HG02885 (cell line): ENCODE measurements around the gene TMEM175.
A peak's percentile ranks its signal among the peaks of the same experiment; 100 is the strongest.
"Not testable (repeated sequence)": the region's sequence is repeated elsewhere in the genome, so short reads cannot be mapped to it uniquely, and the experiment has no call there.

Experiments used
- ATAC-seq: cut with Tn5 transposase; IDR thresholded peaks from one replicate; pipeline ENCODE4 v1.9.1; 2021; ENCODE audit warnings: mild to moderate bottlenecking; ENCODE audit not compliant: unreplicated experiment, poor library complexity

The TMEM175 gene

DNA sequence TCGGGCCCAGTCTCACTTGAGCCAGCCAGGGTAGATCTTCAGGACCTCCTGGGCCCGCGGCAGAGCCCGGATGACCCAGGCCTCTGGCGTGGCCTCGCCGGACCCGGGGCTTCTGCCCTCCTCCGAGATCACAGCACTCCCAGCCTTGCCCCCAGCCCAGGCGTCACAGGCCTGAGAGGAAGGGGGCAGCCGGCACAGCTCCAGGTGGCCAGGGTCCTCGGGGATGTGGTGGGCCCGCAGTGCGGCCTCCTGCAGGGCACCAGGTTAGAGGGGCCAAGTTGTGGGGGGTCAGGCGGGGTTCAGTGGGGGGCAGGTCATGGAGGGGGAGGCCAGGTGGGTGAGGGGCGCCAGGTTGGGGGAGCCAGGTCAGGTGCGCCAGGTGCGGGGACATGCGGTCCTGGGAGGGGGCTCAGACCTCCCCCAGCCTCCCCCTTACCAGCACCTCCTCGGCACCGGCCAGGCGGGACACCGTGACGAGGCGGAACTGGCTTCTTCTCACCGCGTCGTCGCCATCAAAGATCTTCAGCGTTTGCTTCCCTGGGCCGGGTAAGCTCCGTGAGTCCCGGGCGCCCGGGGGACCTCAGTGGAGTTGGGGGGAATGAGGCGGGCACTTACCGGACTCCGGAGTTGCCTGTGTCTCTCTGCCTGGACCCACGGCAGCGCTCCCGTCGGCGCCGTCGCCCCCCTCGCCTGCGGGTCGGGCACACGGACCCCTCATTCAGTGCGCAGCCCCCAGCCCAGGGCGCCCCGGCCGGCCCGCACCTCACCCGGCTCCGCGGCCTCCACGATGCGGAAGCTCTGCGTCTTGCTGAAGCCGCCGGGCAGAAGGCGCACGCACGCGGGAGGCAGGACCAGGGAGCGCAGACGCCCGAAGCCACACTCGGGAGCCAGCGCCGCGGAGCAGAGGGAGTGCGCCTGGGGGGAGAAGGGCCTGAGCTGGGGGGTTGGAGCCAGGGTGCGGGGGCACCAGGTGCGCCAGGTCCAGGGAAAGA is 35.1 kb downstream of the TMEM175 start:
- ATAC-seq, result no peak

- ATAC-seq, result no peak
These were observed 36.0 kb downstream of the TMEM175 start for GRCh38 chr4:968221-968620.

DNA sequence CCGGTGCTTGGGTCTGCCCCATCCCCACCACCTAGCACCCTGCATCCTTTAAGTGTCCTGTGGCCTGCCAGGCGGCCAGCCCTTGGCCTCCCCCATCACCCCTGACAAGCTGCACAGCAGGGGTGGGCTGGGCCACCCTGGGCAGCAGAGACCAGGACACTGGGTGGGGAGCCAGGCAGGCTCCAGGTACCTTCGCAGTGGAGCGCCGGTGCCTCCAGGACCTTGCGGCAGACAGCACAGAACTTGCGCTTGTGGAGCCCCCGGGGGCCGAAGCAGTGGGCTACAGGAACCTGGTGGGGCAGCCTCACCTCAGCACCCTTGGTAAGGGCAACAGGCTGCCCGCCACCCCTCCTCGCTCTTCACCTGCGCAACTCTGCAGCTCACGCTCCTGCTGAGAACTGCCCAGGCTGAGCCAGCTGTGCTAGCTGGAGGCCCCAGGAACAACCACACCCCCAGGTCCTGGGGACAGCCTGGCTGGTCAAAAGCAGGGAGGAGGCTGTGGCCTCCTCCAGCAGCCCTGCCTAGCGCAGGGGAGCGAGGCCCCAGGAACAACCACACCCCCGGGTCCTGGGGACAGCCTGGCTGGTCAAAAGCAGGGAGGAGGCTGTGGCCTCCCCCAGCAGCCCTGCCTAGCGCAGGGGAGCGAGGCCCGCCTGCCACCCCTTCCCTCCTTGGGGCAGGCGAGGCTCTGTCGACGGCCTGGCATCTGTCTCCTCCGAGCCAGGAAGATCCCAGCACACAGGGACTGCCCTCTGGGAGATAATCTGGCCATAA is 36.5 kb downstream of the TMEM175 start:
- ATAC-seq, result no peak

GRCh38 chr4:970046-970745 is 37.9 kb downstream of the TMEM175 start:
- ATAC-seq, result no peak

DNA sequence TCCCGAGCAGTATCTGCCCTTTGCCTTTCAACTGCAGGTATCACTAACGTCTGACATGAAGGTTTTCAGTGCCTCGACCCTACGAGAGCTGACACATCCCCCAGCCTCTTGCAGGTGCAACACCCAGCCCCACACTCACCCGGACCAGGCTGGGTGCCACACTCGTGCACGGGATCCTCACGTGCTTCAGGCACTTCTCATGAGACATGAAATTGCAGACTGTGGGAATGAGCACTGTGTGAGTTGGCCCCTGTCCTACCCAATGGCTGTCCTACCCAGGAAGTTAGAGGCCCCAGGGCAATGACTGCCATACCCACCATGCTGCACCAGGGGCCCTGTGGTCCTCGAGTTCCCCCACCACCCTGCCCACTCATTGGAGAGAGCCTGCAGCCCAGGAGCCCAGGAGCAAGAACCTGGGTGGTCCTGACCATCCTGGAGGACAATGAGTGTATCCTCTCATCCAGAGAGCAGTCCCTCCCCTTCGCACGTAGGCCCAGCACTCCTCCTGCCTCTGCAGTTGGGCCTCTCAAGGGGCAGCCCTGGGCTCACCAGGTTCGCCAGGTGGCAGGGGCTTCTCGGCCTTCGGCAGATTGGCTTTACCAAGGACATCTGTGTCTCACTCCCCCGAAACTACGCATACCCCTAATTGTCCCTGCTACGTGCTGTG is 38.7 kb downstream of the TMEM175 start:
- ATAC-seq, result no peak

GRCh38 chr4:971666-972500 is 39.6 kb downstream of the TMEM175 start:
- ATAC-seq, result no peak

DNA sequence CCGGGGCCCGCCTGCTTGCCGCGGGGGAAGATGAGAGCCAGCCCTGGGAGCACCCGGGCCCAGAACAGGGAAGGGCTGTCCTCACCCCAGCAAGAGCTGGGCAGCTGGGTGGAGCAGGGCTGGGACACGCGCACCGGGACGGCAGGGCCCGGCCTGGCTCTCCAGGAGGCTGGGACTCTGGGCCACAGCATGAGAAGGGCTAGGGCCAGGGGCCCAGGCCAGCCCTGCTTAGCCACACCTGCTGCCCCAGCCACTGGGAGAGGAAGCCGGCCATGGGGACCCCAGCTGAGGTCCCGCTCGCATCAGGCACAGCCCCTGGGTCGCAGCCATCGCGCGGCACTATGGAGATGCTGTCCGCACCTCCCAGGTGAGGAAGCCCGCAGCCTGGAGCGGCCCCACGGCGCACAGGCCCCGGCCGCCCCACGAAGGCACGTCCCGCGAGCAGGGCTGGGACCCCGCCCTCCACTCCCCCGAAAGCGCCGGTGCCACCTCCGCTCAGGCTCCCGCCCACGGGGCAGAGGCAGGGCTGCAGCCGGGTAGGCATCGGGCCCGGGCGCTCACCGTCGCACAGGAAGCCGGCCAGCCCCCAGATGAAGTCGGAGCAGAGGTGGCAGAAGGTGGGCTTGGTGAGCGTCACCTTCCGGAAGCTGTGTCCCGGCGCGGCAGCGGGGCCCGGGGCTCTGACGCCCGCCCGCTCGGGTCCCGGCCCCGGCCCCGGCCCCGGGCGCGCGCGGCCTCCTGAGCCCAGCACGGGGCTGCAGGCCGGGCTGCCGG is 40.6 kb downstream of the TMEM175 start:
- ATAC-seq, result peak; percentile 44

GRCh38 chr4:973431-974397 is 41.5 kb downstream of the TMEM175 start, which contains the start of gene DGKQ:
TSS of gene DGKQ (minus strand) at chr4:973569. CDS start at chr4:973482, 87 bp downstream.
- ATAC-seq, result peak; percentile 78

DNA sequence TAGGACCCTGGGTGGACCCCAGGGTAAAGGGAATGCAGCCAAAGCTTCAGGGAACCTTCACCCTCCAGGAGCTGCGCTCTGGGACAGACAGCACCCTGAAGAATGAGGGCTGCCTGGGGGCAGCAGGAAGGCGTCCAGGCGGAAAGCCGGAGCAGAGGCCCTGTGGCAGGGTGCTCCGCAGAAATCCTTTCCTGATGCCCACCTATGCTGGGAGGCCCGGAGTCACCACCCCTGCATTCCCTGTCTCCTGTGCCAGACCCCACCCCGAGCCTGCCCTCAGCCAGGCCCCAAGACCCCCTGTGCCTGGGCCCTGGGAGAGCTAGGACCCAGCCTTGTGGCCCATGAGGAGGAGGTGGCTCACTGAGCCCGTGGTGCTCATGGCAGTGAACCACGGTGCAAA is 42.4 kb downstream of the TMEM175 start:
- no peak for ATAC-seq

- not testable (repeated sequence) for ATAC-seq
These were observed 43.8 kb downstream of the TMEM175 start for GRCh38 chr4:976016-976415.

- no peak for ATAC-seq
These were observed 46.9 kb downstream of the TMEM175 start for GRCh38 chr4:978957-979701.

- no peak for ATAC-seq
These were observed 50.0 kb downstream of the TMEM175 start for GRCh38 chr4:982291-982690.

- no peak for ATAC-seq
These were observed 50.6 kb downstream of the TMEM175 start for GRCh38 chr4:982814-983213.

- ATAC-seq, result no peak
These were observed 52.2 kb downstream of the TMEM175 start for GRCh38 chr4:984336-985054.

DNA sequence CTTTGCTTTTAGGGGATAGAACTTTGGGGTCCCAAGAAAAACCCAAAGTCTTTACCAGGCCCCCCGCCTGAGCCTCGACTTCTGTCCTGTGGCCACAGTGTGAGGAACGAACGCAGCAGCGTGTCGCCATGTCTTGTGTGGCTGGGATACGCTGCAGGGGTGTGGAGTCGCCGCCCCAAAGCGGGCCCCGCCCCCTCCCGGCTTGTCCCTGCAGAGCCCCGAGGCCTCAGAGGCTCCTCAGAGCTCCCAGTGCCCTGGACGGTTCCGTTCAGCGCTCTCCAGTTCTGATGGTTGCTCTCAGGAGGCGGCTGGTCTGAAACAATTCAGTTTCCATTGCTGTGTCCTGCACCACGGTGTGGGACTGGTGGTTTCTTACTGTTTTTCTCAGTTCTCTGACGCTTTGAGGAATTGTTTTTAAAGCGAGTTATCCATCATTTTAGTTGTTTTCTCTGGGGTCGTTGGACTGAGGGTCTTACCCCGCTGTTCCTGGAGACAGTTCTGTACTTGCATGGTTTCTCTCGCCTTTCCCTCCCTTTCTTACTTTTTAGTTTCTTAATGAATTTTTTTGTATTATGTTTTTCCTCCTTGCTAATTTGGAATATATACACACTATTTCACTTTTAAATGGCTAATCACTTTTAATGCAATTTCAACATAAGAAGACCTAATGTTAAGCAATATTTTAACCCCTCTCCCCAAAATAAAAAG is 53.0 kb downstream of the TMEM175 start:
- ATAC-seq, result no peak
